ENCODE measurements around the gene CHST3. TPM values are rescaled to one million over a fixed set of nuclear protein-coding genes. Genes with fewer than 3 reads are reported as not detected.

The CHST3 gene
- total RNA-seq, 4 donors from 2014 or later, result 17.9 to 29.3 (median 23.2) TPM

DNA sequence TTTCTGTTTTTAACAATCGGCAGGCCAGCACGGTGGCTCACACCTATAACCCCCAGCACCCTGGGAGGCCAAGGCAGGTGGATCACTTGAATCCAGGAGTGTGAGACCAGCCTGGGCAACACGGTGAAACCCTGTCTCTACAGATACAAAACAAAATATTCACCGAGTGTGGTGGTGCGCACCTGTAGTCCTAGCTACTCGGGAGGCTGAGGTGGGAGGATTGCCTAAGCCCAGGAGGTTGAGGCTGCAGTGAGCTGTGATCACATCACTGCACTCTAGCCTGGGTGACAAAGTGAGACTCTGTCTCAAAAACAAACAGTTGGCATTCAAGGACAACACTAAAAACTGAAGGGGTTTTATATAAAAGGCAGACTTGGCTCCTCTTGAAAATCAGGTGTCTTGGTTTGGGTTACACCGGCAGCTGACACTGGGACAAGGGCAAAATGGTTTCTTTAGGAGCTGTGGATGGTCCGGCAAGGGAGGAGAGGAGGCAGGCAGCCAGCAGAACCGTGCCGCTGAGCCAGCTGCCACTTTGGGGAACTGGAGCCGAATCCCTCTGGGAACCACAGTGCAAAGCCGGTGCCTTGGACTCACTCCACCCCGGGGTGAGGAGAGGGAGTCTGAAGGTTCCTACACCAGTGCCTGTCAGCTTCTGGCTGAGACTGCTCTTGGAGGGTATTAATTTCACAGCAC, 52.6 kb downstream of the CHST3 start:
- TF ChIP-seq POLR2AphosphoS5 (IDR thresholded peaks at IDR 0.05) (no peak), EP300 (IDR thresholded peaks at IDR 0.05) (no peak), POLR2A (IDR thresholded peaks at IDR 0.05) (no peak)
- TF ChIP-seq, protein P1, sequence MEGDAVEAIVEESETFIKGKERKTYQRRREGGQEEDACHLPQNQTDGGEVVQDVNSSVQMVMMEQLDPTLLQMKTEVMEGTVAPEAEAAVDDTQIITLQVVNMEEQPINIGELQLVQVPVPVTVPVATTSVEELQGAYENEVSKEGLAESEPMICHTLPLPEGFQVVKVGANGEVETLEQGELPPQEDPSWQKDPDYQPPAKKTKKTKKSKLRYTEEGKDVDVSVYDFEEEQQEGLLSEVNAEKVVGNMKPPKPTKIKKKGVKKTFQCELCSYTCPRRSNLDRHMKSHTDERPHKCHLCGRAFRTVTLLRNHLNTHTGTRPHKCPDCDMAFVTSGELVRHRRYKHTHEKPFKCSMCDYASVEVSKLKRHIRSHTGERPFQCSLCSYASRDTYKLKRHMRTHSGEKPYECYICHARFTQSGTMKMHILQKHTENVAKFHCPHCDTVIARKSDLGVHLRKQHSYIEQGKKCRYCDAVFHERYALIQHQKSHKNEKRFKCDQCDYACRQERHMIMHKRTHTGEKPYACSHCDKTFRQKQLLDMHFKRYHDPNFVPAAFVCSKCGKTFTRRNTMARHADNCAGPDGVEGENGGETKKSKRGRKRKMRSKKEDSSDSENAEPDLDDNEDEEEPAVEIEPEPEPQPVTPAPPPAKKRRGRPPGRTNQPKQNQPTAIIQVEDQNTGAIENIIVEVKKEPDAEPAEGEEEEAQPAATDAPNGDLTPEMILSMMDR (IDR thresholded peaks at IDR 0.05), result no peak
- no peak overlapping the region for H3K27ac ChIP-seq
- peaks cover 18% of the 10 kb centered on the region for H3K4me1 ChIP-seq
- no peak overlapping the region for H3K4me3 ChIP-seq
- no peaks in the 10 kb centered on the region for H3K9me3 ChIP-seq
- no peaks in the 10 kb centered on the region for H3K27me3 ChIP-seq
- 62% methylated on average over 13 of the region's 13 CpGs for WGBS
- DNase-seq (ENCODE audit: low spot score in 2 of 2), result no peak
- H3K36me3 ChIP-seq, result no peaks in the 10 kb centered on the region

- no peaks in the 10 kb centered on the region for H3K27me3 ChIP-seq
- TF ChIP-seq EP300 (IDR thresholded peaks at IDR 0.05) (no peak), POLR2AphosphoS5 (IDR thresholded peaks at IDR 0.05) (no peak), POLR2A (IDR thresholded peaks at IDR 0.05) (no peak)
- TF ChIP-seq, protein P1 (IDR thresholded peaks at IDR 0.05), result no peak
- no peak for DNase-seq (ENCODE audit: low spot score in 2 of 2)
- no peaks in the 10 kb centered on the region for H3K36me3 ChIP-seq
- H3K9me3 ChIP-seq, result no peaks in the 10 kb centered on the region
- no peak overlapping the region for H3K27ac ChIP-seq
- WGBS, result 95% methylated on average over 11 of the region's 11 CpGs
- no peak overlapping the region for H3K4me3 ChIP-seq
- peaks cover 19% of the 10 kb centered on the region for H3K4me1 ChIP-seq
Measured at GRCh38 chr10:72019085-72019876, 55.1 kb downstream of the CHST3 start.

GRCh38 chr10:72020914-72021809, 57.0 kb downstream of the CHST3 start:
- no peaks in the 10 kb centered on the region for H3K27me3 ChIP-seq
- peaks cover 27% of the 10 kb centered on the region for H3K4me1 ChIP-seq
- H3K36me3 ChIP-seq, result no peaks in the 10 kb centered on the region
- WGBS, result 88% methylated on average over 9 of the region's 9 CpGs
- H3K4me3 ChIP-seq, result no peak overlapping the region
- TF ChIP-seq POLR2AphosphoS5 (IDR thresholded peaks at IDR 0.05) (no peak), EP300 (IDR thresholded peaks at IDR 0.05) (no peak), POLR2A (IDR thresholded peaks at IDR 0.05) (no peak)
- TF ChIP-seq, protein P1 (IDR thresholded peaks at IDR 0.05), result no peak
- DNase-seq (ENCODE audit: low spot score in 2 of 2), result no peak
- H3K27ac ChIP-seq, result no peak overlapping the region
- H3K9me3 ChIP-seq, result no peaks in the 10 kb centered on the region

- H3K27me3 ChIP-seq, result no peaks in the 10 kb centered on the region
- no peaks in the 10 kb centered on the region for H3K36me3 ChIP-seq
- TF ChIP-seq, protein P1 (IDR thresholded peaks at IDR 0.05), result no peak
- TF ChIP-seq EP300 (IDR thresholded peaks at IDR 0.05) (no peak), POLR2A (IDR thresholded peaks at IDR 0.05) (no peak), POLR2AphosphoS5 (IDR thresholded peaks at IDR 0.05) (no peak)
- WGBS, result 89% methylated on average over 6 of the region's 6 CpGs
- H3K9me3 ChIP-seq, result no peaks in the 10 kb centered on the region
- no peak overlapping the region for H3K4me3 ChIP-seq
- H3K4me1 ChIP-seq, result peaks cover 25% of the 10 kb centered on the region
- no peak for DNase-seq (ENCODE audit: low spot score in 2 of 2)
- no peak overlapping the region for H3K27ac ChIP-seq
Measured at GRCh38 chr10:72022228-72022627, 58.0 kb downstream of the CHST3 start.

Measured in suprapubic skin (tissue), 4 donors.